ENCODE results near the gene TLE4.
"Not testable (repeated sequence)": the region's sequence is repeated elsewhere in the genome, so short reads cannot be mapped to it uniquely, and the experiment has no call there.

The TLE4 gene

DNA sequence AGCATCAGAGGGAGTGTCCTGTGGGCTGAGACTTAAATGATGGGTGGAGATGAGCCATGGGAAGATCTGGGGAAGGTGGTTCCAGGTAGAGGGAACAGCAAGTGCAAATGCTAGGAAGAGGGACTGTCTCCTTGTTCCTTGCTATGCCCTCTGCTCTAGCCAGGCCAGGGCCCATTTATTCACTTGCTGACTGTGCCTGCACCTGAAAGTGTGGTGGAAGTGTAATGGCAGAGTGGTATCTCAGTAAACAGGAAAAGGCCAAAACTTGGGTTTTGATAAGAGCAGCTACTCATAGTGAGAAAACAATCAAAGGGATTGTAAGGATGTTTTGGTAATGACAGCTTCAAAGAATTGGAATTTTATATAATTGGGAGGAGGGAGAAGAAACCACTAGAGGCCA, 32.4 kb downstream of the TLE4 start:
- DNase-seq (ENCODE audit: low read depth): no peak

DNA sequence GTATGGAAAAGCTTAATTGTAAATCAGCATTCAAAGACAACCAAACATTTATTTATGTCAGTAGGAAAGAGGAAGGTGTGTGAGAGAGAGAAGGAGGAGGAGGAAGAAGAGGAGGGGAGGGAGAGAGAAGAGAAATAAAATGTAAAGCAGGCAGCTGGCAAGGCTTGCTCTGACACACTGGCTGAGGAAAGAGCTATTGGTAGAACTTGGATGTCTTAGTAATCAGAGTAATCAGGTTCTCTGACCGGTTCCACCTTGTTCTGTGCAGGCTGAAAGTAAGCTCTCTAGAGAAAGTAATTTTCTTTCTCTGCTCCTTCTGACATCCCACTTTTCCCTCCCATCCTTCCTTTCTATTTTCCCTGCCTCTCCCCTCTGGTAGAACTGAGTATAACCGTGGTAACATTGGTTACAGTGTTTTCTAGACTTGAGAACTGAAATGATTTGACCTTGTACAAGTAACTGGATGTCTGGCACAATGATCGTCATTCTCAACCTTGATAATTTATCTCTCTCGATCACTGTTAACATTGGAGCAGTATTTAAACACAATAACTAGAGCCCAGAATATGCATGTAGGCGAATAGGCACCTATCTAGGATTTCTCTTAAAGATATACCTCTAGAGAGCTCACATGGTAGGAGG, 33.3 kb downstream of the TLE4 start:
- DNase-seq (ENCODE audit: low read depth): no peak

DNA sequence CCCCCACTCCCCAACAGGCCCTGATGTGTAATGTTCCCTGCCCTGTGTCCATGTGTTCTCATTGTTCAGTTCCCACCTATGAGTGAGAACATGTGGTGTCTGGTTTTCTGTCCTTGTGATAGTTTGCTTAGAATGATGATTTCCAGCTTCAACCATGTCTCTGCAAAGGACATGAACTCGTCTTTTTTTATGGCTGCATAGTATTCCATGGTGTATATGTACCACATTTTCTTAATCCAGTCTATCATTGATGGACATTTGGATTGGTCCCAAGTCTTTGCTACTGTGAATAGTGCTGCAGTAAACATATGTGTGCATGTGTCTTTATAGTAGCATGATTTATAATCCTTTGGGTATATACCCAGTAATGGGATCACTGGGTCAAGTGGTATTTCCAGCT, 34.8 kb downstream of the TLE4 start:
- not testable (repeated sequence) for DNase-seq (ENCODE audit: low read depth)

DNA sequence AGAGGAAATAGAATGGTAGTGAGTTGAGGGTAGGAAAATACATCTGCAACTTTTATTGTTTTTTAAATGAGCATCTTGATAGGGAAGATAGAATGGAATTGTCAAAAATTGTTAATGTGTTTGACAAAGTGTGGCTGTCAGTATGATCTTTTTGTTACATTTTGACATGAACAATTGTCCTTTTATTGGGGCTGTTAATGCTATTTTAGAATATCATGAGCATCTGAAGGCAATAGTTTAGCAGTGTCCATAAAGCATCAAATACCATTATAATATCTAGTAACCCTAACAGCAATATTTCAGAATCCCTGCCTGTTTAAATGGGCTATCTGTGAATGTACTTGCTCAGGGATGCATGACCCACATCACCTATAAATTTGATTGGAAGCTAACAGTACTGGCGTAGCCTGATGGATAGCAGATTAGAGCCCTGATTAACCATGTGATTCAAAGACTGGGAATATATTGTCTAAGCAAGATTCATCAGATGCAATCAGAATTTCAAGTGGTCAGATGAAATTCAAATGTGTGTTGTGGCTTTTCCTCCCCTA, 37.8 kb downstream of the TLE4 start:
- DNase-seq (ENCODE audit: low read depth): no peak

DNA sequence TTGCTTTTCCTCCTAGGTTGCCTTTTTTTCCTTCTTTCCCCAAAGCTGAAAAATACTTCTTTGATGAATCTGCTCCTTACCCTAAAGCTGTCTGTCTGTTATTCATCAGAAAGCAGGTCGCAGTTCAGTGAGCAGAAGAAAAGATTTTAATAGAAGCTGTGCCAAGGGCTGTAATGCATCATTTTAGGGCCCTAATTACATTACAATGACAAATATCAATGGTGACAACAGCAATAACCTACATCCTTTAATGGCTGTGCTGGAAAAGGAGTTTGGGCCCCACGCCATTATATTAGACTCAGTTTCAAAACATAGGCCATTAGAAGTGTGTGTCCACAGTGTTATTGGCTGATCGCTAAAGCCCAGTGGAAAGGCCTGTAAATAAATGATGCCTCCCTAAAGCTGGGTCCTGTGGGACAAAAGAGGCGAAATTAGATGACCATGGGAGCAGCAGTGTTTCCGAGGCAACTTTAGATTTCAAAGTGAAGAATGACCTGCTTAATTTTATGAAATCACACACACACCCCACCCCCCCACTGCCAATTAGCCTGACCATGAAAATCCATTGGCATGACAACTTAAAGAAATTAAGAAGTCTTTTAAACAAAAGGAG, 38.4 kb downstream of the TLE4 start:
- peak; percentile 81 for DNase-seq (ENCODE audit: low read depth)

DNA sequence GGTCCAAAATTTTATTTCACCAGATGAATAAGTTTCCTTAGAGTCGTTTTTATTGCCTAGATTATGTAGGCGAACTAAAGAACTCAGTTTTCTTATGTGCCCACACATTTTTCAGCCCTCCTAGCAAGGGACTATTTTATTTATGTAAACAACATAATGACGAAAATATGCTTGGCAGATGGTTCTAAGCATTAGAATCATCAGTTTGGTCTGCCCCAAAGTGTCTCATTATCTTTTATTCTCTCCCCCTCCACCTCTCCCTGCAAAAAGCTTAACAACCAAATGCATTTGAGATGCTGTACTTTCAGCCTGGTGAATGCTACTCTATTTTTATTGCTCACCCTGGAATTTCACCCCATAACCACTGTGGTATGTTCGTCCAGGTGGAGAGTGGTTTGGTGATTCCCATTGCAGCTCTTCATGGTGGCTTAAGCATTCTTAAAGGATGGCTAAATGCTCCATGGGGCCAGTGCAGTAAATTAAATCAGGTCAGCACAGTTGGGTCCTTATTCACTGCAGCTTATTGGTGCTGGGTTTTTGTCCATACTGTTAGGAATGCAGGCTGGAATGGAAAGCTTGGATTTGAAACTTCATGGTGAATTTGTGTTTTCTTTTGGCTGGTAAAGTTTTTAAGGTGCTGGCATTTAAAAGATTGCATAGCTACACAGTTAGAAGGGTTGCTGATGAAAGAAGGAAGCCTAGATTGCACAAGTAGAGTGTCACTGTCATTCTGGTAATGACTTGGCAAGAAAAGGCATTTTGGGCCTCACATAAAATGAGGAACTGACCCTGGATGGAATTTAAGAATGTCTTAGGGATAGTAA, 39.2 kb downstream of the TLE4 start:
- peak; percentile 98 for DNase-seq (ENCODE audit: low read depth)

DNA sequence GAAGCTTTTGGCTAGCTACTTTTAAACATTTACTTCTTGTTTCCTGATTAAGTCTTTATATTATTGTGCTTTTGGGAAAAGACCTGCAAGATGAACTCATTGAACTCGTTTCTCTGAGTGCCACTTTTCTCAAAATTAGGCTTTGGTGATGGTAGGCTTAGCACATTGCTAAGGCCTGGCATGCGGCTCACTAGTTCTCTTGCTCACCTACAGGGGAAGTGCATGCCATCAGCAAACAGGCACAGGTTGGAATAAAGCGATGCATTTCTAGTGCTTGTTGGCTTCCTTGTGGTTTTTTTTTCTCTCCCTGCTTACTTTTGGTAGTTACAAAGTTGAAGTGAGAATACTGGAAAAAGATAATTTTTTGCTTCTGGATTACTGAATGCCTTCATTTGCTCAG, 41.4 kb downstream of the TLE4 start:
- no peak for DNase-seq (ENCODE audit: low read depth)

DNA sequence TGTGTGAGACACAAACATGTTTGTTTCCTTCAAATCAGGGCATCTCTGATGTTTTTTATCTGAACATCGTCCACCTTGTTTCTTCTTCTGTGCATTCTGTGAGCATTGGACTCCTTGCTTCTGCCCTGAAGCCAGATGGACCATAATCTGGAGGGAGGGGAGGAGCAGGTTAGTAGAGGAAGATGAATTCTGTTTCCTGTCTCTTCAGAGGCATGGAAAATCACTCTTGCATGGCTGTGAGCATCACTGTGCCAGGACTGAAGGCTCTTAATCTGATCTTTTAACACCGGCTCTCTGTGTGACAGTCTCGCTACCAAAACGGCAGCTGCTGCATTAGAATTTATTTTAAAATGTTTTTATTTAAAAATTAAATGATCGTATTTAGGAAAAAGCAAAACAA, 43.3 kb downstream of the TLE4 start:
- no peak for DNase-seq (ENCODE audit: low read depth)

DNA sequence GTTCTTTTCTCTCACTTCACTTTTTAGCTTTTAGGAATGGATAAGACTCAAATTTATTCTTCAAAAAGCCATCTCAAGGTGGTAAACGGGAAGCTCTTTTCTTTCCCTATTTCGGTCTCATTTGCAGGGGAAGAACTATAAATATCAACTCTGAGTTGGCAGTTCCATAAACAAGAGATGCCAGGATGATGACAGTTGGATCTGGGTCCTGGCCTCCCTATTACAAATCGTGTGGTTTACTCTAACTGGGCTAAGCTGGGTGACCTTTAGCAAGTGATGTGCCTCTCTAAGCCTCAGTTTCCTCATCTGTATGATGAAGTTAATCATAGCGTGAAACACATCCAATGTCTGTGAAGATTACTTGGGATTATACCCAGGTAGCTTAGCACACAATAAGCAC, 44.2 kb downstream of the TLE4 start:
- DNase-seq (ENCODE audit: low read depth): no peak

DNA sequence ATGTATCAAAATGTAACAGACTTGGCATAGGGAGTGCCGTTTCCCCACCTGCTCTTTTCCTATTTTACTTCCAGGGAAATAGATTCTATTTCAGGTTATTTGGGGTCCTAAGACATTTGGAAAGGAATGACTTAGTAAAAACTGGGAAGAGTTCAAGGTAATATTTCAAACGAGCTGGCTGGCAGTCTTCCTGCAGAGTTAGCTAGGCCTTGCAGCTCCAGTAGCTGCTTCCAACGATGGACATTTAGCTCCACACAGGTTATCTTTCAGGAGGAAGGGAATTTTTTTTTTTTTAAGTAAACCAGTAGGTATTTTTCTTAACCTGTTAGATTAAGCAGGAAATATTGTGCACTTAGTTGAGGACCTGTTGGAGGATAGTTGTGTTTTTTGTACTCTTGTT, 45.2 kb downstream of the TLE4 start:
- DNase-seq (ENCODE audit: low read depth): no peak

DNA sequence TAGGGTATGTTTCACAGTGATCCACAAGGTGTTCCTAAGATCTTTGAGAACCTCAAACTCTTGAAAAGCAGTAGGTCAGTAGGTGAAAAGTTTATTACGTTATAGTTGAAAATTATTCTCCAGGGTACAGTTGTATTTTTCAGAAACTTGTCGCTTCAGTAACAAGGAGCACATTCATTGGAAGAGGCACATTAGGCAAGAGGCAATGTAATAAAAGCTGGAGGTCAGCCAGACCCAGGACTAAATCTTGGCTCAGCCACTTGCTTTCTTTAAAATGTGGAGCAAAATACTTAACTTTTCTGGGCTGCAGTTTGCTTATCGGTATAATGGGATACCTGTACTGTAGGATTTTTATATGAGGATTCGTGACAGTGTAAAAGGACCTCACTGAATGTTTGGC, 45.6 kb downstream of the TLE4 start:
- DNase-seq (ENCODE audit: low read depth): no peak

DNA sequence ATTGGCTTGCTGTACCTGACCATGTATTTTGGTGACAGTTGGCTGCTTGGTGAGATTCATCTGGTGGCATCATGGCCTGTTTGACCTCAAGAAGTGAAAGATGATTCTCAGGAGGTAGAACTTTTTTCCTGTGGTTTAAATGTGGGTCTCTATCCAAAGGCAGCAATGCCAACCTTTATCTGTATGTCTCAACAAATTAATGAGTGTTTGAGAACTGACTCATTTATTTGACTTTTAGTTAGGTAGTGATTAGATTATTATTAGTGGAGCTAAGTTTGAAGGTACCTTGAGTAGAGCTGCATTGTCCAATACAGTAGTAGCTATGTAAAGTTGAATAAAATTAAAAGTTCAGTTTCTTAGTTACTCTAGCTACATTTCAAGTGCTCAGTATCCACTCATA, 48.2 kb downstream of the TLE4 start:
- no peak for DNase-seq (ENCODE audit: low read depth)

DNA sequence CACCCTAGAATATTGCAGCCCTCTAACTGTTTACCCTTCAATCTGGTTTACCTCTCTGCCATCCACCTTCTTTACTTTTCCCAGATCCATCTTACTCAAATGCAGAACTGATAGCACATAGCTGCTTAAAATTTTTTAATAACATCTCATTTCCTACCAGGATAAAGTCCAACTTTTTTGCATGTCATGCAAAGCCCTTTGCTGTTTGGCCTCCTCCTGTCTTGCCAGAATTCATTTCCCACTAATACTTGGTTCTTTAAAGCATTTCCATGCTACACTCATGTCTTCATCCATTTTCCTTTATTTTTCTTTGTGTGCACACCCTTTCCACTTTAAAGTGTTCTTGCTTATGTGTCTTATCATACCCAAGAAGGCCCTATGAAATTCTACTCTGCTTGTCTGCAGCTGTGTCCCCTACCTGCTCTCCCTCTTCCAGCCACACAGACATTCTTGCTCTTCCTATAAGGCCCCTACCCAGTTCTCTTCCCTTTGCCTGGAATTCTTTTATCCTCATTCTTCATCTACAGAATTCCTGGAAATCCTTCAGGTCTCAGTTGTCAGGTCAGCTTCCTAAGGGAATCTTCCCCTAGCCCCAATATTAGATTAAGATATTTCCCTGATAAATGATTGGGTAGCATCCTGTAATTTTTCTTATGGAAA, 50.3 kb downstream of the TLE4 start:
- no peak for DNase-seq (ENCODE audit: low read depth)

DNA sequence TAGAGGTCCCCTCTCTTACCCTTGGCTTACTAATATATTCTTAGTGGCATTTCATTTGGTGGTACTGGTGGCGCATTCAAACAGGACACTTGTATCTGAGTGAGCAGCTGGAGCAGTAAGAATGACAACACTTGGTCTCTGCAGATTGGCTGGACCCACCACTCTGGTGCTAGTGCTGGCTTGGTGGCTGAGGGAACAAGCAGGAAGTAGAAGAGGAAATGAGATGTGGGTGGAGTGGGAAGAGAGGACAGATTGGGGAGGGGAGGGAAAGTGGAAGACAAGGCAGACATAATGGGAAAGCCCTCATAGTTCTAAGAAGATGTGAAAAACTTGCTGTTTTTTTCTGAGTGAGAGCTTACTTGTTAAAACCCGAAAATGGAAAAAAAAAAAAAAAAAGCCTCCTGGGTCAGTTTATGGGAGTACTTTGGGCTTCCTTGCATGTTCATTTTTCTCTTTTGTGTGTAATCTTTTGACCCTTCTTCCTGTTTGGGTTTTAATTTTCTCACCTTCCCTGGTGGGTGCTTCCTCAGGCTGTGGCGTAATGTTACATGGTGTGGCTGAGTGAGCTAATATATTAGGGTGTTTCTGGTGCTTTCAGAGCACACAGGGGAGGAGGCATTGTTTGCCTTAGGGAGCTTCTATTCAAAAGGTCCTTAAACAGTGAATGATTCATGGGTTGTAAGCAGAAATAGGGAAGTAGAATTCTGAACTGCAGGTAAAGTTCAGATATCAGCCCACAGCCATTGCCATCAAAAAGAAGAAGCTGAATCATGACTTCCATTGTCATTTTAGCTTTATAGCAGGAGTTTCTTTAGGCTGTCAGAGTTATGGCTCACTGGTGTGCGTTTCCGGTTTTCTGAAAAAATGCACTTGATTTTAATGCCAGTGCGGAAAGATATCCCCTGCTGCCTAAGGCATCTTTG, 52.3 kb downstream of the TLE4 start:
- DNase-seq (ENCODE audit: low read depth): no peak

DNA sequence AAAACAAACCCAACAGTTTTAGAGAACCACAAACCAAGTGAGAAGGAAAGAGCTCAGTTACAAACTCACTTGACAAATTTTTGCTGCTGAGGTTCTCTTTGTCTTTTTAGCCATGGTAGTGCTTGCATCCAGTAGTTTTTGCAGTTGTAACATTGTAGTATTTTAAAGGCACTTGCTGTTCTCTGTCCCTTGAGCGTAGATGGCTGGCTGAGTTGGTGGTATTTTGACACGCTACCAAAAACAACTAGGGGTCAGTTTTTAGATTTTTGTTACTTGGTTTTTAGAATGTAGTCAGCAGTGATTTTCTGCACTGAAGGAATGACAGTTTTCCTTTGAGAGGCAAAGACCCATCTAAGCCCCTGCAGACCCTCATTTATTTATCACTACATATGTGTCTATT, 58.0 kb downstream of the TLE4 start:
- DNase-seq (ENCODE audit: low read depth): no peak

DNA sequence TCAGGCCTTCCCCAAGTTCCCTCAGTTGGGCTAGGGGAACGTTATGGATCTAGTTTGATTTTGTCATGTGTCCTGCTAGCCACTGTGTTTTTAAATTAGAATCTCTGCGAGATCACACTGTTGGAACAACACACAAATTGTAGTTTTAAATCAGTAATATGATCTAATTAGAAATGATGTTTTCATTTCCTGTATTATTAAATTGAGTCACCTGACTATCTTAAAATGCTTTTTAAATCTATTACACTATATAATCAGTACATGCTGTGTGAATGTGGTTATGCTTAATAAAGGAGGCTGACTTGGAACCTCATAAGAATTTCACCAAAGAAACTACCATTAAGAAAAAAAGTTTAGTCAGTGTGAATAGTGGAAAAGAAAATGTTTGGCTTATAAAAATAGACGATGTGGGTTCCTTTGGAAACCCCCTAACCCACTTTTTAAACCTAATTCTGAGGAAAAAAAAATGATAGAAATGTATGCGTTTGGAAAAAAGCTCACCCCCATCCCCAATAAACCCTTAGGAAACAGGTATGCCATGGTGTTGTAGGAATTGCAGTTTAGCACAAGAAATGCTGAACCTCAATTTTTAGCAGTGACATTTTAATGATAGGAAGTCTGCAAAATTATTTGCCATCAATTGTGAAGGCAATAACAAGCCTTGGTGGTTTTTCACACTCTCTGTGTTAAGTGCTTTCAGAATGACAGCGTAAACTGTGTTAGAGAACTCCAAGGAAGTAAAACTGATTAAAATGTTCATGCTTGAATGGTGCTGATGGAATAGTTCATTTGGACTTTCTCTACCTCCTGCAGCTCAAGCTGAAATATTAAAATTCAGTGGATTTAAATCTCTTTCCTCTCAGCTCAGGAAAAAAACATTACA, 59.0 kb downstream of the TLE4 start:
- no peak for DNase-seq (ENCODE audit: low read depth)

DNA sequence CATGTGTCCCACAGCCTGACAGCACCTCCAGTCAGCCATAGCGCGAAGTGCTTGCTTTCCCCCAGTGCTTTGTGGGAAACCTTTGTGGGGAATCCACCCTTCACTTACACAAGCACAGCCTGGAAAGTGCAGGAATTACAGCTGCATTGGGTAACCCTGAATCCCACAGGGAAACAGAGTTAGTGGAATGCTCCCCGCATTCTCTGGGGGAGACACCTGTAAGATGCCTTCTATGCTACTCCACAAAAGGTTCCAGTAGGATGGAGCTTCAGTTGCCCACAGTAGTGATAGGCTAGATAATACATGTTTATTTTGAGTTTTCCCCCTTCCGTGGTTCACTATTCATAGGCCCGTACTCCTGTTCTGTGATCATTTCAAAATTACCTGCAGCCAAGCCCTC, 60.3 kb downstream of the TLE4 start:
- DNase-seq (ENCODE audit: low read depth): no peak

DNA sequence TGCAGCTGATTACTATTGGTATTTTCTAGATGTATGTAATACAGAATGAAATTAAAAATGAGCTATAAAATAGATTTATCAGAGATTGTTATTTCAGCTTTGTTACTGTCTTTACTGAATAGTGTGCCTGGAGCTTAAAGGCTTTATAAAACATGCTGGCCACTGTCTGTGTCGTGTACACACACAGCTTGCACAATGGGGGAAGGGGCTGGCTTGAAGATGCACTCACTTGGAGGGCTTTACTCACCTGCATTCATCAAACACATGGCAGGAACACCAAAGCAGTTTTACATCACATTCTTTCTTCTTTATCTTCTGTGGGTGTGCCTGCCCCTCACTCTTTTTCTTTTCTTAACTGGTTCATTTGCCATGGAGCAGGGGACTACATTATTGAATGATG, 60.9 kb downstream of the TLE4 start:
- no peak for DNase-seq (ENCODE audit: low read depth)

DNA sequence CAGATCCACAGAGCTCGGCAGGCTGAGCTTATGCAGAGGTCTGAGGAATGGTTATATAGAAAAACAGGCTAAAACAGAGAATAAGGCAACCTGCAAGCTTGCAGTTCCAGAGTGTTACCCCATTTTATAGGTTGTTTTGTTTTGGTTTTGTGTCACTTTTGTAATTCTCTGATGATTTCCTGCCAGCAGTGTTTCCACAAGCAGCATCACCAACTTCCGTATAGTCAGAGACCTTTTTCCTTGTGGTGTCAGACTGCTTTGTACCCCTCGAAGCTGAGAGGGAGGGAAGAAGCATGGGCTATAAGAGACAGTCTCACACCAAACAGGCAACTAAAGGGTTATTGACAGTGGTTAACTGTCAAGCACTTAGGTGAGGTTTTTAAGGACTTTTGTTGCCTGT, 61.8 kb downstream of the TLE4 start:
- no peak for DNase-seq (ENCODE audit: low read depth)

DNA sequence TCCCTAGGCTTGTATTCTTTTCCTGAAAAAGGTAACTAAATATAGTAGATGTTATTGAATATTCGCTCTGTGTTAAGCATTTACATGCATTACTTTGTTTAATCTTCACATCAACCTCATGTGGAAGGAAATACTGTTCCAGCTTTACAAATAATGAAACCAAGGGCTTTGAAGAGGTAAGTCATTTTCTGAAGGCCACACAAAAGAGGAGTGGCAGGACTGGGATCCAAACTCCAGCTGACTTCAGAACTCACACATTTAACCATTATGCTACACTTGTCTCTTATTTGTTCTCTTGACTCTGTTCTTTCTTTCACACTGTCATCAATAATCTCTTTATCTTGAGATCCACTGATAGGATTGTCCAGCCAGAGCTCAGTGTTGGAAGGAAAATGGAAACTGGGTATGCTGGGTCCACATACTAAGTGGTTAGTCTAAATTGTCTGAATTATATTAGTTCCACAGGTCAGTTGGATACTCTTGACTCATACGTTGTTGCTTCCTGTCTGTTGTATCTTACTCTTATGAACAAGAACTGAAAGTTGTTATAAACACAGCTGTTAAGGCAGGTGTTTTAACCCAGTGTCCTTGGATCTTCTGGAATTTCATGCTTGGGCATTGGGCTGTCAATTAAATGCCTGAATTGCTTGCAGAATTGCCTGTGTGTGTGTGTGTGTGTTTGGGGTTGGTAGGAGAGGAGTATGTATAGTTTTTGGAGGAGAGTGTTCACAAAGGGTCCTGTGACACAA, 65.6 kb downstream of the TLE4 start:
- DNase-seq (ENCODE audit: low read depth): no peak

Data from GM04503 (cell line).